Activated gamma-delta T cell treated with Interleukin-2 at 50 U/mL for 16 hours (primary cell): Measurements from ENCODE around the gene TPX2.
"Not testable (repeated sequence)": the region's sequence is repeated elsewhere in the genome, so short reads cannot be mapped to it uniquely, and the experiment has no call there.

Experiments
- DNase-seq: peaks from one replicate; pipeline ENCODE4 v3.0.0-alpha.2; 2020

Gene TPX2

GRCh38 chr20:31815408-31816188 is 76.5 kb downstream of the TPX2 start:
- DNase-seq, result no peak

- DNase-seq, result no peak
Measured at GRCh38 chr20:31816221-31816620, 77.1 kb downstream of the TPX2 start.

DNA sequence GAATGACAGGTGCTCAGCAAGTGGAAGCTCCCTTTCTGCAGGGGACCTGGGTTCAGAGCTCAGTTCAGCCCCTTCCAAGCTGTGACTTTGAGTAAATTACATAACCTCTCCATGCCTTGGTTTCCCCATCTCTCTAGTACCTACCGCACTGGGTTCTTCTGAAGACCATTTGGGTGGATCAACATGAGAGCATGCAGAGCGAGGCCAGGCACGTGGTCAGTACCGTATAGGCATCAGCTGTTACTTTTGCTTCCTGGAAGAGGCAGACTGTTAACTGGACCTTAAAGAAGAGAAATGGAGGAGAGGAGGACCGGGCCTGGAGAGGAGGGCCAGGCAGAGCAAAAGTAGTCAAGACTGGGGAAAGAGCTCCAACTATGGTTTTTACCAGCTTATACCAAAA is 78.4 kb downstream of the TPX2 start:
- no peak for DNase-seq

DNA sequence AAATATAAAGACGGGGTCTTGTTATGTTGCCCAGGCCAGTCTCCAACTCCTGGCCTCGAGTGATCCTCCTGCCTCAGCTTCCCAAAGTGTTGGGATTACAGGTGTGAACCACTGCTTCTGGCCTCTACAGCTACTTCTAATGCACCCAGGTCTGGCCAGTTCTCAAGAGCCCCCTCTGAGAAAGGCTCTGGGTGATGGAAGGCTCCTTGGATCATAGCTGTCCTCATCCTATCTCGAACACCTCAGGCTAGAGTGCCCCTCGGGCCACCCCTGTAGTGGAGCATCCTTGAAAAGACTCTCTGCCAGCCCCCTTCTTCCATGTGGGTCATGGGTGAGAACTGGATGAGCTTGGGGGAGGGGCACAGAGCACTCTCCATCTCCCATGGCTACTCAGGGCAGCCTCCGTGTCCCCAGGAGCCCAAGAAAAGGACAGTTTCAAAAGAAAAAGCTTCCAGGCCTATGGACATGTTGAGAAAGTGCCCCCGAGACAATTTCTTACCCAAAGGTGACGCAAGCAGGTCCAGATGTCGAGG is 79.4 kb downstream of the TPX2 start:
- no peak for DNase-seq

GRCh38 chr20:31819083-31819784 is 80.1 kb downstream of the TPX2 start, which contains the start of gene MYLK2:
Gene MYLK2, plus strand, starts transcription at chr20:31819356. Its CDS starts 225 bp downstream, at chr20:31819581.
- DNase-seq, result no peak

DNA sequence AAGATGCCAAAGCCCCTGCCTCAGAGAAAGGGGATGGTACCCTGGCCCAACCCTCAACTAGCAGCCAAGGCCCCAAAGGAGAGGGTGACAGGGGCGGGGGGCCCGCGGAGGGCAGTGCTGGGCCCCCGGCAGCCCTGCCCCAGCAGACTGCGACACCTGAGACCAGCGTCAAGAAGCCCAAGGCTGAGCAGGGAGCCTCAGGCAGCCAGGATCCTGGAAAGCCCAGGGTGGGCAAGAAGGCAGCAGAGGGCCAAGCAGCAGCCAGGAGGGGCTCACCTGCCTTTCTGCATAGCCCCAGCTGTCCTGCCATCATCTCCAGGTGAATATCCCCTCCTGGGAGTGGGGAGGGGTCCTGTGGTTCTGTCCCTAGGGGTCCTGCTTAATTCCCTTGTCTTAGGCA is 81.1 kb downstream of the TPX2 start:
- no peak for DNase-seq

GRCh38 chr20:31821427-31821826 is 82.3 kb downstream of the TPX2 start:
- no peak for DNase-seq

- DNase-seq, result peak; percentile 79
Measured at GRCh38 chr20:31822421-31823330, 83.6 kb downstream of the TPX2 start.

DNA sequence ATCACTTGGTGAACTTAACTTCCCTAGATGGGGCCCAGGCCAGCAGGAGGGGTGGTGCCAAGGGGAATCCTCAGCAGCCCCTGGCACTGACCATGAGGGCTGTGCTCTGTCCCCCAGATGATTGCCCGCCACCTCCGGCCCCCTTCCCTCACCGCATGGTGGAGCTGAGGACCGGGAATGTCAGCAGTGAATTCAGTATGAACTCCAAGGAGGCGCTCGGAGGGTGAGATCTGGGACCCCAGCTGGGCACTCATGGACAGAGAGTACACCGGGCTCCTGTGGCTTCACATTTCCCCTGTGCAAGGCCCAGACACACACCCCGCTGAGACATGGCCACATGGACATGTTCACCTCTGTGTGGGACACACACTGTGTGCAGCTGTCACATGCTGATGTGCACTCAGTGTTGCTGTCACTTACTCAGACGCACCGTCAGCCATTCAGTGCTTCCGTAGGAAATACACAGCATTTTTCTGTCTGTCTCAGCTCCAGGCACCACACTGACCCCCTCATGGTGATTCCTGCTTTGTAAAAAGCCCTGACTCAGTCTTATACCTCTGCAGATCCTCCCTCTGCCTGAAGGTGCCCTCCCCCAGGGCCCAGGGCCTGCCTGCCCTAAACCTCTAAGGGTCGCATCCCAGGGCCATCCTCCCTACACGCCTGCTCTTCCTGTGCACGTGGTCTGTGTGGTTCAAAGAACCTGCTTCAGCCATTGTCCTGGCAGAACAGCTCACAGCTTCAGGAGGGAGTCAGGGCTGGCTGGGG is 84.5 kb downstream of the TPX2 start:
- no peak for DNase-seq

GRCh38 chr20:31824125-31824485 is 85.0 kb downstream of the TPX2 start:
- no peak for DNase-seq

DNA sequence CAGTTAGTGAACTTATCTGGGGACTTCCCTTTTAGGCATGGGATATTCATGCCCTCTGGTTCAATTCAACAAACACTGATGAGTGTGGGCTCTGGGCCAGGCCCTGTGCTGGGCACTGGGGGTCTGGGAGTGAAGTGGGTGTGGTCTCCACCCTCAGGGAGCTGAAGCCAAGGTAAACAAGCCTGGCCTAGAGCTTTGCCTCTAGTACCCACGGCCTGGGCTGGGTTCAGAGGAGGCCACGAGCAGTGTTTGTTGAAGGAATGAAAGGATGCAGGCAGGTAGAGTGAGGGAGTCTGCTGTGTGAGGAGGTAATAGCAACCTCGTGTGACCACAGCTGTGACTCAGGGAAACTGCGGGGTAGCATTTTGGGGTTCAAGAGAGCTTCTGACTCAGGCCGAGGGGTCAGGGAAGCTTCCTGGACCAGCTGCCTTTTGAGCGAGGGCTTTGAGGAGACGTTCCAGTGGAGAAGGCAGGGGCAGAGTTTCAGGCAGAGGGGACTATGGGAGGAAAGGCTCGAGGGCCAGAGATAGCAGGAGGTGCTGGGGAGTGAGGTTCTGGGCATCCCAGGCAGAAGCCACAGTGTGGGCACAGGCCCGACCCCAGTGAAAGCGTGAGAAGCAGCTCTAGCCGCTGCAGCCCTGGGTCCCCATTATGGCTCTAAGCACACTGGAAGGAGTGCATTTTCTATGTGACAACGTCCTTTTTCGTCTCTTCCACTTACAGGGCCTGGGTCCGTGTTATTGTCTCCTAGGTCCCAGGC is 85.6 kb downstream of the TPX2 start:
- no peak for DNase-seq

DNA sequence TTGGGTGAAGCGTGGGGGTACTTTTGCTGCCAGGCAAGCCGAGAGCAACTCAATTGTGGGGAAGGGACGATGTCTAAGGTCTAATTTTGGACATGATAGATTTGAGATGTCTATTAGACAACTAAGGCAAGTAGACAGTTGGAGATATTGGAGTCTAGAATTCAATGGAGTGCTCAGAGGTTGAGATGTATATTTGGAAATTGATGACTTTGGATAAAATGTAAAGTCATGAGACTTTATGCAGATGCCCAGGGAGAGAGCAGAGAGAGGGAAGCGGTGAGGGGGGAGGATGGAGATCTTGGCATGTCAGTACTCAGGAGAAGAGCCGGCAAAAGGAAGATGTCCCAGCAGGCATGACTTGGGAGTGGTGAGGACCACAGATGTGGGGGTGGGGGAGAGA is 87.0 kb downstream of the TPX2 start:
- no peak for DNase-seq

- DNase-seq, result no peak
Measured at GRCh38 chr20:31827059-31827458, 88.0 kb downstream of the TPX2 start.

DNA sequence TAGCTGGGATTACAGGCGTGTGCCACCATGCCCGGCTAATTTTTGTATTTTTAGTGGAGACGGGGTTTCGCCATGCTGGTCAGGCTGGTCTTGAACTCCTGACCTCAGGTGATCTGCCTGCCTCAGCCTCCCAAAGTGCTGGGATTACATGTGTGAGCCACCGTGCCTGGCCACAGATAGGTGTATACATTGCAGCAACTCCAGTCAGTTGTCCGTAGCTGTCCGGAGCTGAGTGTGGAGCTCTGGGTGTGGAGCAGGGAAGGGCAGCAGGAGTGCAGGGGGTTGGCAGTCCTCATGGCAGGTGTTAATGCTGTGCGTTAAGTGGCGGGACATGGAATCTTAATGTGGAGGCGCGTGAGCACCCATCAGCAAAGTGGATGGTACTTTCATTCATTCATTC is 88.9 kb downstream of the TPX2 start:
- DNase-seq, result not testable (repeated sequence)

DNA sequence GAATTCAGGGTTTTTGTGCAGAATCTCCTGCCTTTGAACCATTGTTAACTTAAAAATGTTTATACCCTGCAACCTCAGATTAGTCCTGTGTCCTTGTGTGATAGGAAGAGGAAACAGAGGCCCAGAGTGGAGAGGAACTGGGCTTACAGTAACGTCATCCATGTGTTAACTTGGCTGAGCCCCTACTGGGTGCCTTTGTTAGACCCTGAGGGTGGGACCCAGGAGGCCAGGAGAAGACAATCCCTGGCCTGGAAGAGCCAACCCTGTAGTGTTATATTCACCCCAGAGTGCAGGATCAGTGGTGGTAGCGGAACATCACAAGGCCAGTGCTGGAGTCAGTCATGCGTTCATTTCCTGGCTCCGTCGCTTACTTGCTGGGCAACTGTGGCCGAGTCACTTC is 90.6 kb downstream of the TPX2 start:
- no peak for DNase-seq

DNA sequence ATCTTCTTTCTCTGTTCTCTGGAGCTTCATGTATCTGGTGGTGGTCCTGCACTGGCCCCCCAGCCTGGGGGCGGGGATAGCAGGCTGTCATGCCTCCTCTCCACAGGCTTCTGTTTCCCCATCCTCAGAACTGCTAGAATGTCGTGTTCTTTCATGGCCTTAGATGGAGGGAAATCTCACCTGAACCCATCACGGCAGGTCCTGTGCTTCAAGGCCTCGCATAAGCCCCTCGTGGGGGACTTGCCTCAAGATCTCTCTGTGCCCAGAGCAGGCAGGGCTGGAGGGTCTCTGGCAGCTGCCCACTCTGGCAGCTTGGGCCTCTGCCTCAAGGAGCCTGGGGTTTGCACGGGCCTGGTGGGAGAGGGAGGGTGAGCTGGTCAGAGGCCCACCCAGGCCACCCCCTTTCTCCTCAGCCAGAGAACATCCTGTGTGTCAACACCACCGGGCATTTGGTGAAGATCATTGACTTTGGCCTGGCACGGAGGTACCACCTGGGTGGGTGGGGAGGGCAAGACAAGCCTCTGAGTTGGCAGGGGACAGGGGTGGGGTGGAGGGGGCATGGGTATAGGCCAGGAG is 91.4 kb downstream of the TPX2 start:
- no peak for DNase-seq

DNA sequence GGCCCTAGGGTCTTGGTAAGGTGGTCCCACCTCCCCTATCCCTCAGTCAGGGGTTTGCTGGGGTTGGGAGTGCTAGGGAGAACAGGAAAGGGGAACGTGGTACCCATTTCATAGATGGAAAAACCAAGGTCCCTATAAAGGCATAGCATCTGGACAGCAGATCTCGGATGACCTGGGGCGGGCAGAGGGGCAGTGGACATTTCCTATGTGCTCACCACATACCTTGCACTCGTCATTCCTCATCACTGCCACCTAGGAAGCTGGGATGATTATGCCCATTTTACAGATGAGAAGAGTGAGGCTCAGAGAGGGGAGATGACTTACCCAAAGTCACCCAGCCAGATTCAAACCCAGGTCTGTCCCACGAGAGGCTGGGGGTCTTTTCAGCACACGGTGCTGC is 92.1 kb downstream of the TPX2 start:
- DNase-seq, result no peak

DNA sequence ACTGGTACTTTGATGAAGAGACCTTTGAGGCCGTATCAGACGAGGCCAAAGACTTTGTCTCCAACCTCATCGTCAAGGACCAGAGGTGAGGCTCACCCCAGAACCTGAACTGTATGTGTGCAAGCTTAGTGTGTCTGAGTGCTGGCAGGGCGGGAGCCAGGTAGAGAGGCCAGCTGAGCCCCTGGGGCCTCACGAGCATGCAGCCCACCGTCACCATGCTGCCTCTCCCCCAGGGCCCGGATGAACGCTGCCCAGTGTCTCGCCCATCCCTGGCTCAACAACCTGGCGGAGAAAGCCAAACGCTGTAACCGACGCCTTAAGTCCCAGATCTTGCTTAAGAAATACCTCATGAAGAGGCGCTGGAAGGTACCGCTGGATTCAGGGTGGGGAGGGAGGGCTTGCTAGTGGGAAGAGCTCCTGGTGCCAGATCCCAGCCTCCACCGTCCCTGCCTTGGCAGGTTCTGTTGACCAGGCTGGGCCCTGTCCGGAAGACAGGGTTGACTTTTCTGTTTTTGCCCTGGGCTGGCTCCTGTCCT is 92.7 kb downstream of the TPX2 start:
- no peak for DNase-seq

GRCh38 chr20:31833130-31833930 is 94.2 kb downstream of the TPX2 start:
- peak; percentile 60 for DNase-seq

DNA sequence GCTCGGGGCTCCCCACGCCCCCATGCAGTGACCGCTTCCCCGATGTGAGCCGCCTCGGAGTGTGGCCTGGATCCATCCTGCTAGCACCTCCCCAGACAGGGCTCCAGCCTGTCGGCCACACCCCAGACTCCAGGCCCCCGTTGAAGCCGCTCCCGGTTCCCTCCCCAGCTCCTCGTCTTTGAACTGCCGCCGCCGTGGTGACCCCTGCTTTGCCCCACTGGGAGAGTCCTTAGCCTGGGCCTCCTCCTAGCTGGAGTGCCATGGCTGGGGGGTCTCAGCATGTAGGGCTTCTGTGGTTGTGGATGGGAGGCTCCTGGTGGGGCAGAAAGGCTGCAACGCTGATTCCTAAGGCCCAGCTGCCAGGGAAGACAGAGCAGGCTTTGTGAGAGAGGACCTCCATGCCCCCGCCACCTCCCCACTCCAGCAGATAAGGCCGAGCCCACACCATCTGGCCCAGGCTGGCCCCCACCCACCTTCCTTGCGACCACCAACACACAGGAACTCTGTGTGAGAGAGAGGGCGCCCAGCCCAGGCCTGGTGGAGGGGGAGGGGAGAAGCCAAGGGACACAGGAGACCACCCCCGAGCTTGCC is 94.9 kb downstream of the TPX2 start:
- DNase-seq, result no peak
